ENCODE measurements around the gene FAM53A.
"Not testable (repeated sequence)": the region's sequence is repeated elsewhere in the genome, so short reads cannot be mapped to it uniquely, and the experiment has no call there.

Gene FAM53A

DNA sequence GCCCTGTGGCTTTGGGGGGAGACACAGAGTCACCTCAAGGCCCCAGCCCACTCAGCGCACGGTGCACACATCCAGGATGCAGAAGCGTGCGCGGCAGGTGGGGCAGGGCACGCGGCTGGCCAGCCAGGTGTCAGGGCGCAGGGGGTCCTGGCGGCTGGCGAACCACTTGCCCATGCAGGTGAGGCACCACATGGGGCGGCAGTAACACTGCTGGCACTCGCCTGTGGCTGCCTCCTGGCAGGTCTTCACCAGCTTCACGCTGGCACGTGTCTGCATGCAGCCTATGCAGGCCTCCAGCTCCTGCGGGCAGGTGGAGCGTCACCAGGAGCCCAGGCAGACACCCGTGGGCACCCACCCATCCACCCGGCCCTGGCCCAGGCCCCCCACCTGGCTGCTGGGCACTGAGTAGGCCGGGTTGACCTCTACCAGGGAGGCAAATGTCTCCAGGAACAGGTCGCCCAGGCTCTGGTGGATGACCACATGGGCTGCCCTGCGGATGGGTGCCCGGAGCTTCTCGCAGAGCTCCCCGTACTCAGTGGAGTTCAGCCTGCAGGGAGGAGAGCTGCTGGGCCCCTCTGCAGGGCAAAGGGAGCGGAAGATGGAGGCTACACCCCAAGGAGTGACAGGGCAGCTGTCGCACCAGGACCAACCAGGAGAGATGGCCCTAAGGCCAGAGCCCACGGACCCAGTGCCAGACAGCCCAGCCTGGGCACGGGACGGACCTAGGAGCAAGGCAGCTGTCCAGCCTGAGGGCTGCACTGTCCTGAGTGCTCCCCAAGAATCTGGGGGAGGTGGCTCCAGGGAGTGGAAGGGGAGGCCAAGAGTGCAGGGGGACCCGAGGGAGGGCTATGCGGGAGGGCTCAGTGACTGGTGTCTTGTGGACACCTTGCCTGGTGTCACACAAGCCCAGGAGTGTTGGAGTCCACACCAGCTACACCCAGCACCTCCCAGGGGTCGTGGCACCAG is 33.3 kb upstream of the FAM53A start:
- DNase-seq (ENCODE audit: low read depth in 3 of 3) = no peak

- DNase-seq (ENCODE audit: low read depth in 3 of 3) = no peak
Measured at GRCh38 chr4:1716065-1716945, 32.2 kb upstream of the FAM53A start.

GRCh38 chr4:1715002-1715758 is 31.1 kb upstream of the FAM53A start:
- no peak for DNase-seq (ENCODE audit: low read depth in 3 of 3)

GRCh38 chr4:1714303-1715001 is 30.3 kb upstream of the FAM53A start:
- DNase-seq (ENCODE audit: low read depth in 3 of 3) = no peak

- no peak for DNase-seq (ENCODE audit: low read depth in 3 of 3)
Measured at GRCh38 chr4:1713003-1713851, 29.1 kb upstream of the FAM53A start.

DNA sequence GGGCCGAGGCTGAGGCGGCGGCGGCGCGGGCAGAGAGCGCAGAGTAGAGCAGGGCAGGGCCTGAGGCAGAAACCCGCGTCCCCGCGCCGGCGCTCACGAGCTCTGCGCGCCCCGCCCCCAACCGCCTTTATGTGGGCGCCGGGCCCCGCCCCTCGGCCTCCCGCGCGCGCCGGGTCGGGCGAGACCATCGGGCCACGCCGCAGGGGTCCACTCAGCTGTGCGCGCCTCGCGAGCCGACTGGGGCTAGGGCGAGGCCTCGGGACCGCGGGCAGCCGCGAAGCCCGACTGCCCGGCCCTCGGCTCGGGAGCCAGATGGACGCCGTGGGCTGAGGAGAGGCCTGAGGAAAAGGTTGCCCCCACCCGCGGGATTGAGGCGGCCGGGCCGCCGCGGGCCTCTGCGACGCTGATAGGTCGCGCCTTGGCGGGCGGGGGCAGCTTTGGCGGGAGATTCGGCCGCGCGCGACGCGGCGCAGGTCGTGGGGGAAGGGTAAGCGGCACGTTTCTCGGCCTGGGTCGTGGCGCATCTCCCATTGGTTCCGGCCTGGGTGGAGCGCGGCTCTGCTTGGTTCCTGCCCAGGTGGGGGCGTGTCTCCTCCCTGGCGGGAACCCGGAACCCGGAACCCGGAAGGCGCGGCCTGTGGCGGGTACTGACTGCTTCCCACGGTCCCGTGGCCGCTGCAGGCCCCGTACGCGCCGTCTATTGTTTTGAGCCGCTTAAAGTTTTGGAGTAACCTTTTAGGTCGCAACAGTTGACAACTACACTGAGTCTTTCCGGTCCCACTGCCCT is 28.3 kb upstream of the FAM53A start, which contains the start of gene SLBP:
SLBP (minus strand) TSS at position 104 of the 787 bp plus-strand sequence. CDS start 131 bp downstream, outside the sequence.
- DNase-seq (ENCODE audit: low read depth in 3 of 3) = peak; percentile 98 to 99 (median 99)

GRCh38 chr4:1711571-1712215 is 27.6 kb upstream of the FAM53A start:
- peak in 1 of 3 experiments; percentile 32 for DNase-seq (ENCODE audit: low read depth in 3 of 3)

DNA sequence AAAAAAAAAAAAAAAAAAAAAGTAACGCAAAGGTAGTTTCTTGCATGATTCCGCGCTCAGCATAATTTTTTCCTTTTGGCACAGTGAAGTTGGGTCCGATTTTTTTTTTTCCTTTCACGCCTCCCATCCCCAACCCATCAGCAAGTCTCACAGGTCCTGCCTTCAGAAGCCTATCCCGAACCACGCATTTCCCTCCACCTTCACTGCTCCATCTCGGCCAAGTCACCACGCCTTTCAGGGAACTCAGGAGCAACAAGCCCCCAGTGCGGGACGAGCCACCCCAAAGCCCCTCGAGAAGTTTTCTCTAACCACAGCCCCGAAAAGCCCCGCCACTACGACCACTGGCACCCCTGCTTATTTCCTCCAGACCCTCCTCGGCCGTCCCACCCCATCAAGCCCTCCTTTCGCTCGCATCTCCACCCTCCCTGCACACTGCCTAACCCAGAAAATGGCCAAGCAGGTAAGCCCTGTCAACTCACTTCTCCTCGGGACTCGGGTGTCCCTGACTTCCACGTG is 27.0 kb upstream of the FAM53A start:
- DNase-seq (ENCODE audit: low read depth in 3 of 3) = no peak

DNA sequence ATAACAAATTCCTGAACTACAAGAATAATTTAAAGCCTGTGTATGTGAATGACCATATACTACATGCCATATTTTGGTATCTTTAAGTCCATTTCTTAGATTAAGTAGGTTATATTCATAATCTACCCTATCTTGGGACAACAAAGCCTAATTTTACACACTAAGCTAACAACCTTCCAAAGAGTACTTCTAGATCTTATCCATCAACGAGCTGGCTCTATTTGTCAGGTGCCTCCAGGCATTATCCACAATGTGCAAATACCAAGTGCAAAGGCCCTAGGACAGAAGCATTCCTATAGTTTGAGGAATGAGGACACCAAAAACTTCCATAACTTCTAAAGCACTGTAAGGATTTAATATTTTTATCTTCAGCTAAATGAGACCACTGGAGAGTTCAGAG is 24.5 kb upstream of the FAM53A start:
- DNase-seq (ENCODE audit: low read depth in 3 of 3) = no peak

DNA sequence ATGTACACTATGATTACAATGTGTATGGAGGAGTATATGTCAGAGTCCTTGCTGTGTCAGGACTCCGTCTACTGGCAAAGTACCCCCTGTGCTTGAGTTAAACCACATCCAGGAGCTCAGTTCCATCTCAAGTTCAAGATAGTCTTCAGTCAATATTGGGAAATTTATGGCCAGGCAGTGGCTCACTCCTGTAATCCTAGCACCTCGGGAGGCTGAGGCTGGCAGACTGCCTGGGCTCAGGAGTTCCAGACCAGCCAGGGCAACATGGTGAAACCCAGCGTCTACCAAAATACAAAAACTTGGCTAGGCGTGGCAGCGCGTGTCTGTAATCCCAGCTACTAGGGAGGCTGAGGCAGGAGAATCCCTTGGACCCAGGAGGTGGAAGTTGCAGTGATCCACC is 22.2 kb upstream of the FAM53A start:
- no peak for DNase-seq (ENCODE audit: low read depth in 3 of 3)

GRCh38 chr4:1705732-1706131 is 21.6 kb upstream of the FAM53A start:
- no peak for DNase-seq (ENCODE audit: low read depth in 3 of 3)

DNA sequence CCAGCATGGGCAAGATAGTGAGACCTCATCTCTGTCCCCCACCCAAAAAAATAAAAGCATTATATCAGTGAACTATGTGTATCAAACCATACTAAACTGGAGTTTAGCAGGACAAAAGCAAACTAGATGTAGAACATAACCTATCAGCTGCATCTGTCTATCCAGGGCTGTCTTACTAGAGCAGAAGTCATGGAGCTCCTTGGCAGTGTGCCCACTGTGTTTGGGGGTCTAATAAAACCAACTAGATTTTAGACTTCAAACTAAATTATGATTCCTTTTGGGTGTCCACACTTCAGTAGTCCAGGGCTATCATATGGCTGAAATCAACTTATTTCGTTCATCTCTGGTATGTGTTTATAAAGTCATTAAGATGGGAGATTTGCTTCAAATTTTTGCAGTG is 19.8 kb upstream of the FAM53A start:
- DNase-seq (ENCODE audit: low read depth in 3 of 3) = no peak

GRCh38 chr4:1701671-1702070 is 17.6 kb upstream of the FAM53A start:
- DNase-seq (ENCODE audit: low read depth in 3 of 3) = not testable (repeated sequence)

GRCh38 chr4:1695913-1696312 is 11.8 kb upstream of the FAM53A start:
- no peak for DNase-seq (ENCODE audit: low read depth in 3 of 3)

- DNase-seq (ENCODE audit: low read depth in 3 of 3) = peak; percentile 55 to 65 (median 56)
Measured at GRCh38 chr4:1693131-1693896, 9.2 kb upstream of the FAM53A start.

DNA sequence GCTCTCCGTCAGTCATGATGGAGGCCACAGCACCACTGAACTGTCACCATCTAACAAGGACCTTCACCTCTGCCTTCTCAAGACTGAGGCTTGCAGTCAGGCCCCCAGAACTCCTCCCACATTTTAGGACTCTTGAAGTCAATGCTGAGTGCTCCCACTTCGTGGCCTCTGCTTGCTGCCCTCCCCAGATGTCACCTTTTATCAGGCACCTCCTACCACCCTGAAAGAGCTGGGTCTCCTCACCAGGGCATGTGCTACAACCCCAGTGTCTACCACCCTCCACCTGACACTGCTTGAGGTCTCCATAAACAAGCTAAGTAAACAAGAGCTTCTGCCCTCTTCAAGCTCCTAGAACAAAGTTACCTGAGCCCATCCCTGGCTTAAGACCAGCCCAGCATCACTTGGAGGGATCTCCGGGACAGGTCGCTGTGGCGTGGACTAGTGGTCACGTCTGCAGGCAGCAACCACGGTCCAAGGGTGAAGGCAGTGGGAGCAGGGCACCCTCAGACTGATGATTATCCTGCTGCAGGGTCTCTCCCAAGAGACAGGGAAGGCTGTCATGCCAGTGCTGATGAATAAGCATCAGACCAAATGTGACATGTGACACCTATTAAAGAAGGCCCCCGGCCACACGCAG is 7.7 kb upstream of the FAM53A start:
- DNase-seq (ENCODE audit: low read depth in 3 of 3) = no peak

- DNase-seq (ENCODE audit: low read depth in 3 of 3) = no peak
Measured at GRCh38 chr4:1690698-1691097, 6.6 kb upstream of the FAM53A start.

Measured in stimulated activated CD4-positive, alpha-beta T cell treated with anti-CD3 and anti-CD28 coated beads, TNF-alpha, amount 100 ng/mL, for 24 hours (primary cell).